AG04450 (cell line): ENCODE data around the gene RDH11. TPM values are rescaled to one million over a fixed set of nuclear protein-coding genes. Genes with fewer than 3 reads are reported as not detected.

ENCODE experiments used
- CTCF ChIA-PET: fragments of 300-600, 350-600 bp; formaldehyde crosslinking; extraction: SDS; loops from one replicate; lab custom pipeline; 2022; ENCODE audit warnings: antibody characterized with exemption, inconsistent platforms; lab: Charles Lee
- POLR2A ChIA-PET: fragments of 350-600 bp; formaldehyde crosslinking; extraction: SDS; loops from one replicate; lab custom pipeline; 2021; ENCODE audit warnings: antibody characterized with exemption, inconsistent platforms; lab: Yijun Ruan, JAX
- DNase-seq: peaks from one replicate; pipeline ENCODE4 v3.0.0-alpha.2; 2011; ENCODE audit warnings: low read depth, low spot score
- H3K27ac ChIP-seq: one replicate; pipeline ENCODE4 v1.5.1; 2012; ENCODE audit warnings: low read depth, low read length, control low read depth
- H3K27me3 ChIP-seq: one replicate; pipeline ENCODE4 v1.6.0; 2012; ENCODE audit warnings: low read length; ENCODE audit not compliant: control insufficient read depth, insufficient read depth
- H3K4me3 ChIP-seq: 2 replicates; pipeline ENCODE4 v1.5.1; 2011; ENCODE audit warnings: mild to moderate bottlenecking, low read depth, low read length, control low read depth
- H3K9me3 ChIP-seq: 2 replicates; pipeline ENCODE4 v1.5.1; 2012; ENCODE audit warnings: low read length; ENCODE audit not compliant: control insufficient read depth, insufficient read depth
- CTCF ChIP-seq: IDR thresholded peaks from 2 replicates; pipeline ENCODE4 v1.5.1; 2011; ENCODE audit warnings: low read depth, low read length, control low read depth, inconsistent platforms
- polyA plus RNA-seq: library from polyadenylated mRNA; depleted of rRNA; stranded (reverse); fragments of >200 nt; gene quantifications from 2 replicates; pipeline ENCODE4 v1.2.3, GENCODE V29; 2011

The RDH11 gene
- polyA plus RNA-seq, 1 experiment, result 109 TPM

GRCh38 chr14:67680121-67680602 is 15.4 kb downstream of the RDH11 start:
- peak; percentile 59 for DNase-seq
- Histone ChIP-seq H3K4me3 (no peak overlapping the region), H3K9me3 (no peaks in the 10 kb centered on the region), H3K27ac (peak overlapping the region; percentile 73), H3K27me3 (no peaks in the 10 kb centered on the region)
- TF ChIP-seq CTCF, result no peak
- ChIA-PET POLR2A (interaction anchor here (1.7 kb wide), 1 partner anchor 15 kb away, joined by 7 read pairs; the partner anchor contains the start of gene RDH11), CTCF (interaction anchor here (1.8 to 3.8 kb wide), 2 partner anchors 13 to 24 kb away, joined by 6 to 16 read pairs; no protein-coding TSS in a partner anchor)

GRCh38 chr14:67679006-67679405 is 16.6 kb downstream of the RDH11 start:
- POLR2A ChIA-PET, result no interaction called here

GRCh38 chr14:67675219-67675582 is 20.4 kb downstream of the RDH11 start:
- ChIA-PET POLR2A (interaction anchor here (0.8 to 1.3 kb wide), 4 partner anchors 15 to 75 kb away, joined by 3 to 10 read pairs (median 4); partner anchors contain the start of genes PIGH and RDH11), CTCF (interaction anchor here (0.7 to 2.6 kb wide), 5 partner anchors 8 to 71 kb away, joined by 3 to 11 read pairs (median 4); partner anchors contain the start of gene RDH11)
- DNase-seq, result no peak
- Histone ChIP-seq H3K27ac (peak overlapping the region; percentile 96), H3K4me3 (peak overlapping the region; percentile 86), H3K27me3 (no peaks in the 10 kb centered on the region), H3K9me3 (no peaks in the 10 kb centered on the region)
- TF ChIP-seq CTCF, result no peak

More at GRCh38 chr14:67679006-67679405, 16.6 kb downstream of the RDH11 start:
- Histone ChIP-seq H3K9me3 (no peaks in the 10 kb centered on the region), H3K27ac (no peak overlapping the region), H3K27me3 (no peaks in the 10 kb centered on the region), H3K4me3 (no peak overlapping the region)
- TF ChIP-seq CTCF, result no peak
- CTCF ChIA-PET, result interaction anchor here (1.8 kb wide), 1 partner anchor 12 kb away, joined by 6 read pairs; no protein-coding TSS in a partner anchor
- DNase-seq, result no peak

- TF ChIP-seq CTCF, result peak; percentile 42
- H3K27ac ChIP-seq, result peak within 1 kb of the TSS; percentile 96
- H3K27me3 ChIP-seq, result no peaks in the 10 kb centered on the region
- peak within 1 kb of the TSS; percentile 86 for H3K4me3 ChIP-seq
- ChIA-PET CTCF (interaction anchor here (0.7 to 3.1 kb wide), 8 partner anchors 8 to 247 kb away, joined by 3 to 13 read pairs (median 5); partner anchors contain the start of gene RDH11), POLR2A (interaction anchor here (0.8 to 1.3 kb wide), 6 partner anchors 15 to 75 kb away, joined by 3 to 10 read pairs (median 4); partner anchors contain the start of genes PIGH and RDH11)
- no peaks in the 10 kb centered on the region for H3K9me3 ChIP-seq
- DNase-seq, result no peak
Observed at GRCh38 chr14:67674480-67675218, 20.9 kb downstream of the RDH11 start, which contains the start of gene VTI1B. VTI1B (minus strand) TSS chr14:67674632; CDS start chr14:67674489, 143 bp downstream.
